UCSD-AML1 (cell line): ENCODE measurements around the gene CC2D2B.
"Not testable (repeated sequence)": the region's sequence is repeated elsewhere in the genome, so short reads cannot be mapped to it uniquely, and the experiment has no call there.

Experiments used
- DNase-seq: peaks from one replicate; lab custom pipeline; 2025; ENCODE audit not compliant: unreplicated experiment; lab: John Stamatoyannopoulos, UW

The CC2D2B gene

DNA sequence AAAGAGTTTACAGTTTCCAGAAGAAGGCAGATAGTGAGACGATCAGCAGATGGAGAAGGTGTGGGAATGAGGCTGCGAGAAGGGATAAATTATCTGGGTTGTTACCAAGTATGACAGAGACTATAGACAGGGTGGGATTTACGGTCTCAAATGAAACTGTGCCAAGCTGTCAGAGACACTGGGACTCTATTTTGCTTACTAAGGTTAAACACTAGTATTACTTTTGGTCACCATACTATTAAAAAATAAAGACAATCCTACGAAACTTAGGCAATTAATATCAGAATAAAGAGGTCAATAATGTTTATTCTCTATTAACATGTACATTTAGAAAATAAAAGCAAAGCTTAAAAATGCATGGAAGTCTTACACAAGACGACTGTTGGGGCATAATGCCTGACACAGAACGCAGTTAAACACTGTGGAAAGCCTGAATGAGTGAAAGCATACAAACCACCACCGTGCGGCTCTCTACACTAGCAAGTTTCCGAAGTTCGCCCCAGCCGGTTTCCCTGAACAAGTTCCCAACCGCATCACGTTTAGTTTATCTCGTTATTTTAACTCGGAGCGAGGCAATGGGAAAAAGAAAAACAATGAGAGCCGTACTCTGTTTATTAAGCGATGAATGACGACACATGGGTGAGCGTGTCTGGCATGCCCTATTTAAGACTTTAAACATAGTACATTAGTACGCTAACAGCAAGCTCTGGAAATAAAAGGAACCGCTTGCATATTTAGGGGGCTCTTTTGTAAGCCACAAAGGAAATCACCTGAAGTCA is 909 bp upstream of the CC2D2B start:
- DNase-seq = peak; percentile 67

DNA sequence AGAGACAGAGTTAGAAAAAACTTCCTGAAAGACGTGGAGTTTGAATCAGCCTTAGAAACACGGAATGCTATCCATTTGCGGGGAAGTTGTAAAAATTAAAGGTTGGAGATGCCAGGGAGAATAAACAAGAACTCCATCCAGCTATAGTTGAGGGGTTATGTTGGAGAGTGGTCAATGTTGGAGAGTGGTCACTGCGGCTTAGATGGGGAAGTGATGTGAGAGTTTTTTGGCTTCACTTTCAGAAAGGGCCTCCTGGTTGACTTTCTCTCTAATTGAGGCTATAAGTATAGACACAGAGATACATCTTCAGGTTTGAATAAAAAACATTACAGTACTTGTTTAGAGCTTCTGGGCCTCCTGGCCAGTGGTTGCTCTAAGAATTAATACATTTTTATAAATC is 675 bp downstream of the CC2D2B start:
- no peak for DNase-seq

DNA sequence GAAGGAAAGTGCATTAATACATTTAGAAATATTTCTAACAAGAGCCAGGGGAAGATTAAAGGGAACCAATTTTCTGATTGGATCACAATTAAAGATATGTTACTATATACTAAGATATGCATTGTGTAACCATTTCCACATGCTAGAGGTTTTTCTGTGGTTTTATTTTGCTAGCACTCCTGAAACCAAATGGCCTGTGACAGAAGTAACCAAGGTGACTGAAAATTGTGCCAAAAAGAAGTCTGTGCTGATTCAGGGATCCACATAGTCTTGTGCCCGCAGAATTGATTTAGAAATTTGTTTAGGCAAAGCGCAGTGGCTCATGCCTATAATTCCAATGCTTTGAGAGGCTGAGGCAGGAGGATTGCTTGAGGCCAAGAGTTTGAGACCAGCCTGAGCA is 1.8 kb downstream of the CC2D2B start:
- DNase-seq = no peak

DNA sequence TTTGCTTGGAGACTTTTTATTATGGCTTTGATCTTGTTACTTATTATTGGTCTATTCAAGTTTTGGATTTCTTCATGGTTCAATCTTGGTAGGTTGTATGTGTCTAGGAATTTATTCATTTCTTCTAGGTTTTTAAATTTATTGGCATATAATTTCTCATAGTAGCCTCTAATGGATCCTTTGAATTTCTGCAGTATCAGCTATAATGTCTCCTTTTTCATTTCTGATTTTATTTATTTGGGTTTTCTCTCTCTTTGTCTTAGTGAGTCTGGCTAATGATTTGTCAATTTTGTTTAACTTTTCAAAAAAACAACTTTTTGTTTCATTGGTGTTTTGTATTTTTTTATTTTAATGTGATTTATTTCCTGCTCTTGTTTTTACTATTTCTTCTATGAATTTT is 8.3 kb downstream of the CC2D2B start:
- DNase-seq = not testable (repeated sequence)

DNA sequence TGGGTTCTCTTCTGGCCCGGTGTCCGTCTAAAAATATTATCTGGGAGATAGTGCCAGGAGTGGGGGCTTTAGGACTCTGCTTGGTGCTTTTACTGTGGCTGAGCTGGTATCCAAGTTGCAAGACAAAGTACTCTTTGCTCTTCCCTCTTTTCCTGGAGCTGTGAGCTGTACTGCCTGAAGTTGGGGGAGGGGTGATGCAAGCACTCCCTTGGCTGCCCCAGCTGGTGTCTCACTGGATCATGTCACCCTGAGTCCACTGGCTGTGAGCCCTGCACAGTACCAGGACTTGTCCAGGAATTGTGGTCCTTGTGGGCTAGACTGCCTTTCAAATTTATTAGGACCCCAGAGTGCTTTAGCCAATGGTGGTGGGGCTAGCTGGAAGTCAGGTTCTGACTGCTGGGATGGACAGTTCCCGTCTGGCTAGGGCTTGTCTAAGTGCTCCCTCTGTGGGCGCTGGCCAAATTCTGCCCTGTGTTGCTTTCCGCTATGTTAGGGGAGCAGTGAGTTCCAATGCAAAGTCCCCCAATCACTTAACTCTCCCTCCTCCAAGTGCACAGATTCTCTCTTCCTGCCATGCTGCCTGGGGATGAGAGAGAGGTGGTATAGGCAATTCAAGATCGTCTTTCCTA is 13.1 kb downstream of the CC2D2B start:
- DNase-seq = no peak

DNA sequence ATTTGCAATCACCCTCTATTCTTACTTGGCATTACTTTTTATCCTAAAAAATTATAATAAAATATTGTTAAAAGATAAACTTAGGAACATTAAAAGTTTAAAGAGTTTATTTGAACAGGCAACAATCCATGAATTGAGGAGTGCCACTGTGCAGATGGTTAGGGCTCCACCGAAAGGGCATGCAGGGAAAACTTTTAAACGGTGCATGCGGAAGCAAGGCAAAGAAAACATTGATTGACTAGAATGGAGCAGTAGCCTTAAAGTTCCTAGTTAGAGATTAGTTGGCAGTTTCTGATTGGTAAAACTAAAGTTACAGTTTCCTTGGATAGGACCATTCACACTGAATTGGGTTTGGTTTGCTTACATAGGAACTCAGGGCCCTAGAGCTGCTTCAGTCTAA is 17.3 kb downstream of the CC2D2B start:
- DNase-seq = no peak

DNA sequence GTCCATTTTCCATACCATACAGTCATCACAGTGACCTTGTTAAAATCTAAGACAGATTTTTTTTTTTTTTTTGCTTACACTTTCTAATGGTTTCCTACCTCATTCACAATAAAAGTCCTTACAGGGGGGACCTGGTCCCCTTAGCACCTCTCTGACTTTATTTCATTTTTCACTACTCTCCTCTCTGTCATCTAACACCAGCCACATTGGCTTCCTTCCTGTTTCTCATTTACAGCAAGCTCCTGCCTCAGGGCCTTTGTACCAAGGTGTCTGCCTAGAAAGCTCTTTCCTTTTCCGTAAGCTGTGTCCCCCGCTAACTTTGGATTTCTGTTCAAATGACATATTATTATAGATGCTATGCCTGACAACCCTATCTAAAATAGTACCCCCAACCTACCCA is 27.7 kb downstream of the CC2D2B start:
- DNase-seq = no peak

DNA sequence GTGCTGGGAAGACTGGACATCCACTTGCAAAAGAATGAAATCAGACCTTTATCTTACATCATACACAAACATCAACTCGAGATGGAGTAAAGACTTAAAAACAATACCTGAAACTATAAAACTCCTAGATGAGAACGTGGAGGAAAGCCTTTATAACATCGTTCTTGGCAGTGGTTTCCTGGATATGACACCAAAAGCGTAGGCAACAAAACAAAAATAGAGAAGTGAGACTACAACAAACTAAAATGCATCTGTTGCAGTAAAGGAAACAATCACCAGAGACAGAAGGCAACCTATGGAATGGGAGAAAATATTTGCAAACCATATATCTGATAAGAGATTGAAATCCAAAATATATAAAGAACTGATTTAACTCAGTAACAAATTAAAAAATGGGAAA is 33.3 kb downstream of the CC2D2B start:
- DNase-seq = no peak

DNA sequence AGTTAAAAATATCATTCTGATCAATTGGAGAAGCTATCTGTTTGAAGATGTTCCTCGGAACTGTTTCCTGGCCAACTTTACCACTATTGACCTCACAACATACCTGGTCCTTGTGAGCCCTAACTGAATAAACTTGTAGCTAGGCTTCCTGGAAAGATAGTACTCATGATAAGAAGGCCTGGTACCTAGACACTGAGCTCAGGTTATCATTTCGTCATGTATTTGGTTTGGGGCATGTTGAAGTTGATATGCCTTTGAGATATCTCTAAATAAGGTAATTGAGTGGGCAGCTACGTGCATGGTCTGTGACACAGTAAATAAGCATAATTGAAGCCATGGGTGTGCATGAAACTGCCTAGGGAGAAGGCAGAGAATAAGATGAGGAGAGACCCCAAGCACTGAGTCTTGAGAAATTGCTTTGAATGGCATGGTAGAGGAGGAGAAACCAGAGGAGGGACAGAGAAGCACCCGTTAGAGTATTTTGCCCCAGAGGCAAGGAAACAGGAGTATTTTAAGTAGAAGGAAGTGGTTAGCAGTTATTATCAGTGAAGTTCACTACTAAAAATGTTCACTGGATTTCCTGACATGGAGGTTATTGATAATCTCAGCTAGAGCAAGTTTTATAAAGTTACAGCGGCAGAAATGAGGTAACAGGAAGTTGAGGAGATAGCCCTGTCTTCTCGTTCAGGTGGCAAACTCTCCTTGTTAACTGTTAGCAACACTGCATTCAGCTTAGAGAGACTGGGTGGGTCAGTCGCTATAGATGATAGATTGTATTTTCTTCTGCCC is 55.6 kb downstream of the CC2D2B start:
- no peak for DNase-seq

DNA sequence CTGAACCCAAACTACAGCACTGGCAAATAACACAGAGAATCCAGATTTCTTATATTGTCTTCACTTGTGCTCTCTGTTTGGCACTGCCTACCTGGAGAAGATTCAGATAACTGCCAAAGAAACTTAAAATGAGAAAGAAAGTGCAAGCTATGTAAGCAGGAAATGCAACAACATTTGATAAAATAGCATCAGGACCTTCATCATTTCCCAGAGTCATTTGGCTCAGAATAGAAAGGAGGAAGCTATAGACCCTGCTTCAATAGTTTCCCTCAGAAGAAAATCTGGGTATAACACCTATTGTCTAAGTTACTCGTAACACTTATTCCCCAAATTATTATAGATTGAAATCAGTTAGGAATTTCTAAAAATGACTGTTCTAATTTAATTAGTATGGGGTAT is 56.2 kb downstream of the CC2D2B start:
- no peak for DNase-seq

DNA sequence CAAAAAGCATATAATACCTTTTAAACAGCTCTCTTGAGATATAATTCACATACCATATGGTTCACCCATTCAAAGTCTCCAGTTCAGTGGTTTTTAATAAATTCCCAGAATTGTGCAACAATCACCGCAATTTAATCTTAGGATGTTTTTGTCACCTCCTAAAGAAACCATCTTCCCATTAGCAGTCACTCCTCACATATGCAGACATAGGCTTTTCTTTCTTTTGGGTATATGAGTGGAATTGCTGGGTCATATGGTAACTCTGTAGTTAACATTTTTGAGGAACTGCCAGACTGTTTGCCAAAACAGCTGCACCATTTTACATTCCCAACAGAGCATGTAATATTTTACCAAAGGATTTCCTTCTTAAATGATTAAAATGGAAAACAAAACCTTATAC is 57.0 kb downstream of the CC2D2B start:
- no peak for DNase-seq

DNA sequence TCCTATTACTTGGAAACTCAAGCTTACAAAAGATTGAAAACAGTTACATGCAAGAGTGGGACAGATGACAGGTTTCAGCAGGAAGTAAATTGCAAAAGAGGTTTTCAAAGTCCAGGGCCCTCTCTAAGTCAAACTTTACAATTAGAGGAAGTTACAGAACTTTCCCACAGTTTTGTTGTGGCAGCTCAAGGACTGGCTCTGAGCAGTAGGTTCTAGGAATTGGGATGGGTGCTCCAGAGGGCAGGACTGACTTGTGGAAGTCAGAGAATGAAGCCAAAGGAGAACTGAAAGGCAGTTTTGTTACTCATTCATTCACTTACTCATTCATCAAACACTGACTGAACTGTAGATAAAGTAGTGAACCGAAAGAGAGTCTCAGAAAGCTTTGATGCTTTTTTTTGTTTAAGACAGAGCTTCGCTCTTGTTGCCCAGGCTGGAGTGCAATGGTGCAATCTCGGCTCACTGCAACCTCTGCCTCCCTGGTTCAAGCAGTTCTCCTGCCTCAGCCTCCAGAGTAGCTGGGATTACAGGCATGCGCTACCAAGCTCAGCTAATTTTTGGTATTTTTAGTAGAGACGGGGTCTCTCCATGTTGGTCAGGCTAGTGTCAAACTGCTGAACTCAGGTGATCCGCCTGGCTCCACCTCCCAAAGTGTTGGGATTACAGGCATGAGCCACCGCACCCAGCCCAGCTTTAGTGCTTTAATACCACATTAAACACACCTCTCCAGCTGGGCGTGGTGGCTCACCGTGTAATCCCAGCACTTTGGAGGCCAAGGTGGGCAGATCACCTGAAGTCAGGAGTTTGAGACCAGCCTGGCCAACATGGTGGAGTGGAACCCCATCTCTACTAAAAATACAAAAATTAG is 68.8 kb downstream of the CC2D2B start:
- DNase-seq = peak; percentile 26

DNA sequence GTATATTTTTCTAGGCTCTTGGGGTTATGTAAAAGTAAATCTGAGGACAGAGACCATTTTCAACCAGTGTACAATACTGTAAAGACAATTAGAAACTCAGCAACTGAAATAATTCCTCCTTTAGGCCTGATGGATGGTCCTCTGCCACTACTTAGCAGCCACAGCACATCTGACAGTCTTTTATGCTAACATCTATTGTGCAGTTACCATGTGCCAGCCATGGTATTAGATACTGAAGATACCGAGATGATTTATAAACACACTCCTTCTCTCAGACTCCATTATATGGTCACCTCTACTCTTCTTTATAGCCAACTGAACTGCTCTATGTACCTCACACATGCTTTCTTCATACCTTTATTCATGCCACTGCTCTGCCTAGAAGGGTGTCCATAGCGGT is 74.4 kb downstream of the CC2D2B start:
- DNase-seq = no peak

DNA sequence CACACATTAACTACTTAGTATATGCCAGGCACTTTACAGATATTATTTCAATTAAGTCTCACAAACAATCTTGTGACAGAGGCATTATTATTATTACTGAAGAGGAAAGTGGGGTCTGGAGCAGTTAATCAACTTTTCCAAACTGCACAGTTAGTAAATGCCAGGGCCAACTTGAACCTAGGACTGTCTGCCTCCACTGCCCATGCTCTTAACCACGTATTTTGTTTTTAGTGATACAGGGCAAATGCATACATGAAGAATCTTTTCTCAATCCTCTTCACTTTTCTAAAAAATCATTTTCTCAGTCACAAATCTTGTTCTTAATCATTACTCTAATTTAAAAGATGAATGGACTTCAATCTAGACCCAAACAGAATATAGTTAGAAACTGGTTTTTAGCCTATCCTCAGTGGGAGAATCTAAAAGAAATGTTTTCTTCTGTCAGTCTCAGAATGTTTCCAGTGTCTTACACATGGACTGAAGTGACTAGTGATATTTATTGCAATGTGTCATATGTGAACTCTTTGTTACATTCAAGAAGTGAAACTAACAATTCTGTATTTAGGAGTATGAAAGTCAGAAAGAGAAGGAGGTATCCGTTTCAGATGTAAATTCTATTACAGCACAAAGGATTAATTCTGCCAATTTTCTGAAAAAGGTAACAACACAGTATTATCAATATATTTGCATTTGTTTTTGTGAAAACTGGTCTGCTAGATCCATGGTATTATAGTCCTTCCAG is 80.1 kb downstream of the CC2D2B start:
- no peak for DNase-seq

DNA sequence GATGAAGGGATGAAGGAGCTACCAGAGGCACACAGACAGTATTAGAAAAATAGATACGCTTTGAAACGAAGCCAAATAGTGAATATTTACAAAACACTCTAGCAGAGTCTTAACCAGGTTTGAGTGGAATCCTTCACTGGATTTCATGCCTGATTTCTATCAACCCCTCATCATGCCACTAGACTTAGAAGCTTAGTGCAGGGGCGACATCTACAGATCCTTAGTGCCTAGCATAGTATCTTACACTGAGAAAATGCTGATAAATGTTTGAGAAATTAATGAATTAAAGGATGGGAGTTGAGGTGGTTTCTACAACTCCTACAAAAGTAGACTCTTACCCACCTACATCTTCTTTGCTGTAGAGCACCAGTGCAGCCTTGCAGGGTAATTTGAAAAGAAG is 80.9 kb downstream of the CC2D2B start:
- DNase-seq = no peak

DNA sequence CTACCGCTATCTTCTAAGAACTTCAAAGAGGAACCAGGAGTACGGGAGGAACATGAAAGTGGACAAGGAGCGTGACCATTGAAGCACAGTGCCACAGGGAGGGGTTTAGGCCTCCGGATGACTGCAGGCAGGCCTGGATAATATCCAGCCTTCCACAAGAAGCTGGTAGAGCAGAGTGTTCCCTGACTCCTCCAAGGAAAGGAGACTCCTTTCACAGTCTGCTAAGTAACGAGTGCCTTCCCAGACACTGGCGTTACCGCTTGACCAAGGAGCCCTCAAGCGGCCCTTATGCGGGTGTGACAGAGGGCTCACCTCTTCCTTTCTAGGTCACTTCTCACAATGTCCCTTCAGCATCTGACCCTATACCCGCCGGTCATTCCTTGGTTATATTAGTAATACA is 86.6 kb downstream of the CC2D2B start:
- DNase-seq = not testable (repeated sequence)

DNA sequence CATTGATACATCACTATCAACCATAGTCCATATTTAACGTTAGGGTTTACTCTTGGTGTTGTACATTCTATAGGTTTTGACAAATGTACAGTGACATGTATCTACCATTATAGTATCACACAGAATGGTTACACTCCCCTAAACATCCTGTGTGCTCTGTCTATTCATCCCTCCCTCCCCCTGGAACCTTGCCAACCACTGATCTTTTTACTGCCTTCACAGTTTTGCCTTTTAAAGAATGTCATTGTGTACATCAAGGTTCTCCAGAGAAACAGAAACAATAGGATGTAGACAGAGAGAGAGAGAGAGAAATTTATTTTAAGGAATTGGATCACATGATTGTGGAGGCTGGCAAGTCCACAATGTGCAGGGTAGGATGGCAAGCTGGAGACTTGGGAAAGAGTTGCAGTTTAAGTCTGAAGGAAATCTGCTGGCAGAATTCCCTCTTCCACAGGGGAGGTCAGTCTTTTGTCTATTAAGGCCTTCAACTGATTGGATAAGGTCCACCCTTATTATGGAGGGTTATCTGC is 90.5 kb downstream of the CC2D2B start:
- no peak for DNase-seq

DNA sequence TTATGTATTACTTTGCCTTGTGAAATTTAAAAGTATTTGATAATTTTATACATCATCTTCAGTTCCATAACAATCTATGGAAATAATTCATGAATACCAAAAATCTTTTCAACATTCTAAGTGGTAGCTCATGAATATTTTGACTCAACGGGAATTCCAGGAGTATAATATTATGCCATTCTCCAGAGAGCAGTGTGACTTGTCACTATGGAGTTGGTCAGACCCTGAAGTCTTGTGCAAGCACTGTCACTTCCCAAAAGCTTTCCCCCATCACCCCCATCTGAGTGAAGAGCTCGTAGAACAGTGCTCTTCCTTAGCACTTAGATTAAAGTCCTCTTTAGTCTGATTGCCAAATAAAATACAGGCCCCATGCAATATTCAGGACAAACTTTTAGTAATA is 106.2 kb downstream of the CC2D2B start:
- no peak for DNase-seq

DNA sequence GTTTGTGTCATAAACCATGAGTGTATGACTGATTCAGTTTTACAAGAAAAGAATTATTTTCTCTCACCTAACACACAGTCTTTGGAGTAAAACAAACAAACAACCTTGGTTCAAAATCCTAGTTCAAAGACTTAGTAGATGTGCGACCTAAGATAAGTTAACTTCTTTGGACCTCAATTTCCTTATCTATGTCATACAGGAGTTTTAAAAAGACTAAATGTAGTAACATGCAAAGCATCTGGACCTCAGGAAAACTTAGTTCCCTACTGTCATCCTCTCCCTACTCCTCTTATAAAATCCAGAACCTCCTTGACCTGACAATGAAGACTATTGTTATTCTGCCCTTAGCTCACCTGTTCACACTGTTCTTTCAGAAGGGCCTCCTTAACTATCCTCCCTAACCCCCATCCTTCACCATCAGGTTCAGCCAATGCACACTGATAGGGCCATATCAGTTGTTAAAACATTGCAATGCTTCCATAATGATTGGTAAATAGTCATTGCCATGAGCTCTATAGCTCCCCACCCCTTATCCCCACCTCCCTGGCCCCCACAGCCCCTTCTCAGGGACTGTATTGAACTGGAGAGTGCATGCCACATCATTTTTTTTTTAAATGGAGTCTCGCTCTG is 106.8 kb downstream of the CC2D2B start:
- no peak for DNase-seq

DNA sequence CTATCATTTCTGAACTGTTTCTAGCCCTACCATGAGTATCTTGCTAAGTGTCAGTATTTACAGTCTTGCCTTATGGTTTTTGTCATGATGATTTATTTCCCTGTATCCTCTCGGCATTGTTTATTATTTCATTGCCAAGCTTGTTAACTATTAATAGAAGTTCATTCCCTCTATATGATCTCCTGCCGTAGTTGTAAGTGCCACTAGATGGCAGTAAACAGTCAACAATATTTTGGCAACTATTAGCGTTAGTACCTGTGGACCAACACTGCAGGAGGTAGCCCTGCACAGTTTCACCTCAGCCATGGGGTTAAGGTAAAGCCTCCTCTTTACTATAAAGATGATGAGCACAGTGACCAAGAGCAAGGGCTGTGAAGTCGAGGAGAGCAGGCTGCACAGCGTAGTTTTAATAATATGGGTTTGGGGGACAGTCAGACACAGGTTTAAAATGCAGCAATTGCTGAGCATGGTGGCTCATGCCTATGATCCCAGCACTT is 109.5 kb downstream of the CC2D2B start:
- peak; percentile 12 for DNase-seq
